ENCODE data around the gene CMIP. TPM values are rescaled to one million over a fixed set of nuclear protein-coding genes. Genes with fewer than 3 reads are reported as not detected.

CMIP gene
- total and polyA plus RNA-seq, 3 donors from 2014 or later: 34.9 to 72.5 (median 42.0) TPM

DNA sequence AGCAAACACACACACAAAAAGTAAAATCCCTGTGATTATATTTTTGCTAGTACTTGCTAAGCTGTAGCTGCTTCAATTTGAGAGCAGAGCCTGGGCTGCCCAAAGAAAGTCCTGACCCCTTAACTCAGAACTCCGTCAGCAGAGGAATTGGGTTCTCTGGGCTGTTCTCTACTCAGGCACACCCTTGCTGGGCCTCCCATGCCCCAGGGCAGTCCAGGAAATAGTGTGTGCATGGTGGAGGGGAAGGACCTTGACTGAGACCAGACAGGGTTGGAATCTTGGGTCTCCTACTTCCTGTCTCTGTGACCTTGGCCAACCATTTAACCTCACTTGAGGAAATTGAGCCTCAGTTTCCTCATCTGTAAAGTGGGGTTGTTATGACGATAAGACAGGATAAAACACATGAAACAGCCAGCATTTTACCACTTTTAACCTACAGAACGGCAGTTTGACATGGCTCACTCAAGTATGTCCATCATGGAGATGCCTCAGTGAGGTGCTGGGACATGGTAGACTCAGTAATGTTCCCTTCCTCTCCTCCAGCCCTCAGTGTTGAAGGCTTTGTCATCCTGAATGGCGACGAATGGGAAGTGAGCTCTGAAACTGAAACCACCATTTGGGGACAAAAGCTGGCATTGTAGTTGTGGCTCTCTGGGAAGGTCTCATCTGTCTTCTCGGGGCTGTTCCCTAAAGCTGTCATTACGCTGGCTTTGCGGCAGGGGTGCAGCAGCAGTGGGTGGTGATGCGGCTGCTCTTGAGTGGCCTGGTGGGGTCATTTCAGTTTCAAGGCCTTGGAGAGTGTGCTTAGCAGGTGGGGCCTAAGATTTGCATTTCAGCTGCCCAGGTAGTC lies 74.9 kb downstream of the CMIP start:
- DNase-seq: no peak
- H3K4me3 ChIP-seq: no peak overlapping the region
- no peaks in the 10 kb centered on the region for H3K36me3 ChIP-seq (ENCODE audit: low read depth, missing control alignments)
- TF ChIP-seq POLR2A (IDR thresholded peaks at IDR 0.05): no peak
- TF ChIP-seq, protein P1, sequence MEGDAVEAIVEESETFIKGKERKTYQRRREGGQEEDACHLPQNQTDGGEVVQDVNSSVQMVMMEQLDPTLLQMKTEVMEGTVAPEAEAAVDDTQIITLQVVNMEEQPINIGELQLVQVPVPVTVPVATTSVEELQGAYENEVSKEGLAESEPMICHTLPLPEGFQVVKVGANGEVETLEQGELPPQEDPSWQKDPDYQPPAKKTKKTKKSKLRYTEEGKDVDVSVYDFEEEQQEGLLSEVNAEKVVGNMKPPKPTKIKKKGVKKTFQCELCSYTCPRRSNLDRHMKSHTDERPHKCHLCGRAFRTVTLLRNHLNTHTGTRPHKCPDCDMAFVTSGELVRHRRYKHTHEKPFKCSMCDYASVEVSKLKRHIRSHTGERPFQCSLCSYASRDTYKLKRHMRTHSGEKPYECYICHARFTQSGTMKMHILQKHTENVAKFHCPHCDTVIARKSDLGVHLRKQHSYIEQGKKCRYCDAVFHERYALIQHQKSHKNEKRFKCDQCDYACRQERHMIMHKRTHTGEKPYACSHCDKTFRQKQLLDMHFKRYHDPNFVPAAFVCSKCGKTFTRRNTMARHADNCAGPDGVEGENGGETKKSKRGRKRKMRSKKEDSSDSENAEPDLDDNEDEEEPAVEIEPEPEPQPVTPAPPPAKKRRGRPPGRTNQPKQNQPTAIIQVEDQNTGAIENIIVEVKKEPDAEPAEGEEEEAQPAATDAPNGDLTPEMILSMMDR (IDR thresholded peaks at IDR 0.05): no peak
- no peaks in the 10 kb centered on the region for H3K4me1 ChIP-seq
- no peaks in the 10 kb centered on the region for H3K27me3 ChIP-seq
- no peaks in the 10 kb centered on the region for H3K9me3 ChIP-seq
- 86 to 95% methylated on average over 7 to 9 of the region's 9 CpGs for WGBS, 2 donors
- intact Hi-C loops (cut with DNase I; ENCODE audit: low total_unique reads): no loop called here
- no peak overlapping the region for H3K27ac ChIP-seq

DNA sequence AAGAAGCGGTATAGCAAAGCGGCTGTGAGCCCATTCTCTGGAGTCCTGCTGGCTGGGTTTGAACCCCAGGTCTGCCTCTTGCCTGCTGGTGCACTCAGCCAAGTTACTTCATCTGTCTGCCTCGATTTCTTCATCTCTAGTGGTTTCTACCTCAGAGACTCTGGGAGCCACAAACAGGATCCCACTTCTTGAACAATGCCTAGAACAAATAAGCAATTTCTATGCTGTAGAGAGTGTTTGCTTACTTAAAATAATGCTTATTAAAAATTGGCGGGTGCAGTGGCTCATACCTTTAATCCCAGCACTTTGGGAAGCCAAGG lies 75.5 kb downstream of the CMIP start:
- H3K9me3 ChIP-seq: no peaks in the 10 kb centered on the region
- H3K27me3 ChIP-seq: no peaks in the 10 kb centered on the region
- no peak overlapping the region for H3K27ac ChIP-seq
- H3K36me3 ChIP-seq (ENCODE audit: low read depth, missing control alignments): no peaks in the 10 kb centered on the region
- DNase-seq: no peak
- no peaks in the 10 kb centered on the region for H3K4me1 ChIP-seq
- H3K4me3 ChIP-seq: no peak overlapping the region
- intact Hi-C loops (cut with DNase I; ENCODE audit: low total_unique reads): no loop called here
- TF ChIP-seq, protein P1 (IDR thresholded peaks at IDR 0.05): no peak
- no peak for TF ChIP-seq POLR2A (IDR thresholded peaks at IDR 0.05)
- WGBS, 2 donors: 86 to 95% methylated on average over 3 to 4 of the region's 4 CpGs

DNA sequence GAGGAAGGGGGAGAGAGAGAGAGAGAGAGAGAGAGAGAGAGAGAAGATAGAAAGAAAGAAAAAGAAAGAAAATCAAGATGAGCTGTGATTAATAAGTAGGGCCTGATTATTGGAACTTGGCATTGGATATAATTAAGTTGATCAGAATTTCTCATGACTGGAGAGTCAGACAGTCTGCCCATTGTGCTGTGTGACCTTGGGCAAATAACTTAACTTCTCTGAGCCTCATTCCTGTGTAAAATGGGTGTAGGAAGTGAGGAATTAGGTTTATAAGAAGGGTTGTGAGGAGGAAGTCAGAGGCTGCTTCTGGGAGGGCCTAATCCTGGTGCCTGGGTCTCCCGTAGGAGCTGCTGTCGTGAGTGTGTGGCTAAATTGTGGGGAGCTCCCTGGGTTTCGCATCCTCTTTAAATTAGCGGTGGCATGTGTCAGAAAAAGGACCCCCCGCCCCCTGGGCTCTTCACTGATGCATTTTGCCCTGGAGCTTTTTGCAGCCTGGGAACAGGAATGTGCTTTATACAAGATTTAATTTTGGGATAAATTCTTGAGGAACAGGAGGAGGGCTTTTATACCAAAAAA lies 76.0 kb downstream of the CMIP start:
- Histone ChIP-seq H3K27me3 (no peaks in the 10 kb centered on the region), H3K27ac (no peak overlapping the region), H3K9me3 (no peaks in the 10 kb centered on the region), H3K4me3 (no peak overlapping the region), H3K36me3 (ENCODE audit: low read depth, missing control alignments) (no peaks in the 10 kb centered on the region), H3K4me1 (no peaks in the 10 kb centered on the region)
- no peak for DNase-seq
- TF ChIP-seq POLR2A (IDR thresholded peaks at IDR 0.05): no peak
- TF ChIP-seq, protein P1 (IDR thresholded peaks at IDR 0.05): no peak
- WGBS, 2 donors: 70 to 88% methylated on average over 5 of the region's 5 CpGs
- intact Hi-C loops (cut with DNase I; ENCODE audit: low total_unique reads): no loop called here

DNA sequence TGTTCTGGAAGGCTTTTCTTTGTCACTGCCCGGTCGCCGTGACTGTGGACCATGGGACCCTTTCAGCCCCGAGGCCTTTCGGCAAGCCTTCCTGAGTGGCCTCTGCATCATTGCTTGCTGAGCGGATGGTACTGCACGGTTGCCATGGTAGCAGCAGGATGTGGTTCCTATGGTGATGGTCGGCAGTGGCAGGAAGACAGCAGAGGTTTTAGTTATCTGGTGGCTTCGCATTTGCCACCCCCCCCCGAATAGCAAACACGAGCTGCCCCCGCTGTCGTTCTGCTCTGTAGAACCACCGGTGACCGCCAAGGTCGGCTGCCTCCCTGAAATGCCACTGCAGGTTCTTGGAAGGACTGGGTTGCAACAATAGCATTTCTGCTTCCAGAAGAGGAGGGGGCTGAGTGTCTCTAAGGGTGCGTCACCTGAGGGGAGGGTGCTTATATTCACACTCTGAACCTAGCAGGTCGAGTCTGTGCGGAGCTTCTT lies 76.6 kb downstream of the CMIP start:
- no peaks in the 10 kb centered on the region for H3K27me3 ChIP-seq
- H3K4me1 ChIP-seq: peaks cover under 1% of the 10 kb centered on the region
- H3K4me3 ChIP-seq: no peak overlapping the region
- H3K36me3 ChIP-seq (ENCODE audit: low read depth, missing control alignments): no peaks in the 10 kb centered on the region
- no peaks in the 10 kb centered on the region for H3K9me3 ChIP-seq
- DNase-seq: peak; percentile 30
- 74 to 80% methylated on average over 19 of the region's 19 CpGs for WGBS, 2 donors
- no peak overlapping the region for H3K27ac ChIP-seq
- intact Hi-C loops (cut with DNase I; ENCODE audit: low total_unique reads): no loop called here
- TF ChIP-seq, protein P1 (IDR thresholded peaks at IDR 0.05): no peak
- TF ChIP-seq POLR2A (IDR thresholded peaks at IDR 0.05): no peak
